PC-9 (cell line): ENCODE data around the gene SLCO4C1.

Experiments used
- CTCF ChIP-seq: fragments of 200-600 bp; sonication (generic); conservative IDR thresholded peaks from 2 replicates; pipeline ENCODE4 v1.6.1; 2017; ENCODE audit warnings: mixed run types, antibody characterized with exemption, mild to moderate bottlenecking, moderate library complexity
- EZH2 ChIP-seq: fragments of 200-600 bp; sonication (generic); IDR thresholded peaks from 2 replicates; pipeline ENCODE4 v1.8.0; 2017; ENCODE audit warnings: antibody characterized with exemption, low read depth

GRCh38 chr5:102312586-102313370, 16.7 kb upstream of the SLCO4C1 start:
- TF ChIP-seq CTCF (no peak), EZH2 (no peak)
